Neuronal stem cell (in vitro differentiated cells): ENCODE data around the gene AIG1.
"Not testable (repeated sequence)": the region's sequence is repeated elsewhere in the genome, so short reads cannot be mapped to it uniquely, and the experiment has no call there.

Source experiments
- DNase-seq: peaks from one replicate; pipeline ENCODE4 v3.0.0-alpha.2; 2013; ENCODE audit warnings: low spot score
- H2AFZ ChIP-seq: one replicate; pipeline ENCODE4 v1.6.1; 2013; ENCODE audit warnings: mild to moderate bottlenecking, low read length, inconsistent platforms
- H2AK5ac ChIP-seq: 2 replicates; pipeline ENCODE4 v1.6.1; 2013; ENCODE audit warnings: low read depth, mild to moderate bottlenecking, inconsistent platforms, low read length, moderate library complexity, mixed read lengths
- H2BK120ac ChIP-seq: 2 replicates; pipeline ENCODE4 v1.6.1; 2013; ENCODE audit warnings: low read depth, mild to moderate bottlenecking, inconsistent platforms, low read length, moderate library complexity, mixed read lengths
- H2BK12ac ChIP-seq: one replicate; pipeline ENCODE4 v1.6.1; 2013; ENCODE audit warnings: low read length, inconsistent platforms
- H2BK15ac ChIP-seq: 2 replicates; pipeline ENCODE4 v1.6.1; 2013; ENCODE audit warnings: mild to moderate bottlenecking, low read length, inconsistent platforms, mixed read lengths
- H2BK5ac ChIP-seq: one replicate; pipeline ENCODE4 v1.6.1; 2013; ENCODE audit warnings: inconsistent platforms, mild to moderate bottlenecking, low read length, moderate library complexity
- H3K14ac ChIP-seq: one replicate; pipeline ENCODE4 v1.6.1; 2013; ENCODE audit warnings: low read length, inconsistent platforms
- H3K18ac ChIP-seq: 2 replicates; pipeline ENCODE4 v1.6.1; 2013; ENCODE audit warnings: low read length, inconsistent platforms
- H3K23ac ChIP-seq: 2 replicates; pipeline ENCODE4 v1.6.1; 2013; ENCODE audit warnings: low read depth, mild to moderate bottlenecking, mixed read lengths, low read length, inconsistent platforms; ENCODE audit not compliant: poor library complexity
- H3K27ac ChIP-seq: replicated peaks from 3 replicates; pipeline ENCODE4 v1.5.1; 2013; ENCODE audit warnings: low read length, inconsistent platforms
- H3K27me3 ChIP-seq, 3 experiments: 2 replicates each; pipeline ENCODE4 v1.6.1; 2013; ENCODE audit warnings: low read length in 3 of 3, mild to moderate bottlenecking in 2 of 3, inconsistent platforms in 1 of 3, low read depth in 1 of 3, mixed read lengths in 1 of 3, moderate library complexity in 1 of 3; ENCODE audit not compliant: control insufficient read depth in 3 of 3, insufficient read depth in 3 of 3
- H3K36me3 ChIP-seq, 2 donors: replicated peaks in 1 of 2; 2 replicates each; pipeline ENCODE4 v1.6.1; 2013; ENCODE audit warnings: low read length in 2 of 2; ENCODE audit not compliant: control insufficient read depth in 2 of 2, insufficient read depth in 2 of 2
- H3K4ac ChIP-seq: 2 replicates; pipeline ENCODE4 v1.6.1; 2013; ENCODE audit warnings: inconsistent platforms, mild to moderate bottlenecking, low read length, moderate library complexity
- H3K4me1 ChIP-seq, 2 donors: 1 replicate in 1 of 2; 2 replicates in 1 of 2; pipeline ENCODE4 v1.6.1; 2013; ENCODE audit warnings: low read length in 2 of 2, low read depth in 1 of 2; ENCODE audit not compliant: control insufficient read depth in 2 of 2, insufficient read depth in 1 of 2
- H3K4me2 ChIP-seq: one replicate; pipeline ENCODE4 v1.6.1; 2013; ENCODE audit warnings: mild to moderate bottlenecking, low read length, inconsistent platforms; ENCODE audit not compliant: insufficient read depth, poor library complexity, severe bottlenecking
- H3K4me3 ChIP-seq, 2 donors: 2 replicates each; pipeline ENCODE4 v1.5.1; 2013; ENCODE audit warnings: low read length in 2 of 2, mild to moderate bottlenecking in 2 of 2, inconsistent platforms in 1 of 2, moderate library complexity in 1 of 2
- H3K79me1 ChIP-seq: one replicate; pipeline ENCODE4 v1.6.1; 2013; ENCODE audit warnings: low read depth, mild to moderate bottlenecking, inconsistent platforms, low read length, moderate library complexity
- H3K9ac ChIP-seq: one replicate; pipeline ENCODE4 v1.6.1; 2013; ENCODE audit warnings: mild to moderate bottlenecking, low read depth, low read length, inconsistent platforms; ENCODE audit not compliant: poor library complexity
- H3K9me3 ChIP-seq, 2 donors: replicated peaks in 1 of 2; 2 replicates each; pipeline versions ENCODE3 to v1.6.1; 2013; ENCODE audit warnings: low read length in 2 of 2, mild to moderate bottlenecking in 2 of 2, inconsistent platforms in 1 of 2, low read depth in 1 of 2, mixed read lengths in 1 of 2, moderate library complexity in 1 of 2; ENCODE audit not compliant: control insufficient read depth in 2 of 2, insufficient read depth in 1 of 2
- H4K8ac ChIP-seq: one replicate; pipeline ENCODE4 v1.6.1; 2013; ENCODE audit warnings: low read depth, mild to moderate bottlenecking, inconsistent platforms, low read length, moderate library complexity
- H4K91ac ChIP-seq: one replicate; pipeline ENCODE4 v1.6.1; 2013; ENCODE audit warnings: low read length, low read depth, mild to moderate bottlenecking, inconsistent platforms; ENCODE audit not compliant: poor library complexity
- WGBS, 2 donors: extraction: QIAGEN DNeasy Blood & Tissue Kit; methylation state at CpG; one replicate each; pipeline ENCODE4 v1.1.7; 2013; ENCODE audit warnings: missing lambda C conversion rate in 2 of 2, mixed read lengths in 1 of 2; ENCODE audit not compliant: insufficient read length in 2 of 2, insufficient replicate concordance in 1 of 2; ENCODE audit errors: extremely low coverage in 2 of 2; 5-methylcytosine and 5-hydroxymethylcytosine counted together

Gene AIG1

DNA sequence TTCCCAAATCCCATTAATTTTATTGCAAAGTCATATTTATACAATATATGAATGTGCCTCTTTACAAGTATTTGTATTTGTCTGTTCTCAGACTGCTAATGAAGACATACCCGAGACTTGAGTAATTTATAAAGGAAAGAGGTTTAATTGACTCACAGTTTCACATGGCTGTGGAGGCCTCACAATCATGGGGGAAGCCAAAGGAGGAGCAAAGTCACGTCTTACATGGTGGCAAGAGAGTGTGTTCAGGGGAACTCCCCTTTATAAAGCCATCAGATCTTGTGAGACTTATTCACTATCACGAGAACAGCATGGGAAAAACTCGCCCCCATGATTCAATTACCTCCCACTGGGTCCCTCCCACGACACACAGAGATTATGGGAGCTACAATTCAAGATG is 79.2 kb downstream of the AIG1 start:
- not testable (repeated sequence) for H3K79me1 ChIP-seq, H3K4me2 ChIP-seq, H3K18ac ChIP-seq, H2AK5ac ChIP-seq, H2AFZ ChIP-seq, H2BK120ac ChIP-seq, H3K4me3 ChIP-seq, H3K14ac ChIP-seq, H3K27ac ChIP-seq, H3K36me3 ChIP-seq, DNase-seq, H4K91ac ChIP-seq, H3K4me1 ChIP-seq, H4K8ac ChIP-seq, H2BK5ac ChIP-seq, H3K9me3 ChIP-seq, H3K9ac ChIP-seq, H3K4ac ChIP-seq, H3K23ac ChIP-seq, H3K27me3 ChIP-seq, H2BK15ac ChIP-seq, H2BK12ac ChIP-seq
- no CpG with 5 or more reads among the region's 5 CpGs for WGBS, 2 donors

DNA sequence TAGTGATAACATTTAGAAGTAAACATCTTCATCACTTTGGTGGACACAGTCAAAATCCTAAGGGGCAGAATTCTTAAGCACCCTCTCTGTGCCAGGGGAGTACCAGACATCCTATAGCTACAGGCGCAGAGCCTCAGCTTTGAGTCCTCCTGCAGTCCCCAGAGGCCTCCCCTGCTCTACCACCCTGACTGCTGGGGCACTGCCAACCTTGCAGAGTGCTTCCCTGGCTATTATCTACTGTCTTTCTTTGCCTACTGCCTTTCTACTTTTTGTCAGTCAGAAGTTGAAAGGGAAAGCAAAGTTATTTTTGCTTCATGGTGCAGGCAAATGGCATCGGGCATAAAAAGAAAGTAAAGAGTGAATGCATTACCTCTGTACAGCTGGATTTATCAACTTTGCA is 80.1 kb downstream of the AIG1 start:
- no peak overlapping the region for H3K4me2 ChIP-seq
- no peak overlapping the region for H3K14ac ChIP-seq
- WGBS, 2 donors, result no CpG with 5 or more reads among the region's 2 CpGs
- no peak overlapping the region for H3K18ac ChIP-seq
- H3K4me3 ChIP-seq, result no peak overlapping the region
- H3K4me1 ChIP-seq, result no peaks in the 10 kb centered on the region
- H3K36me3 ChIP-seq, result no peaks in the 10 kb centered on the region
- no peak overlapping the region for H3K4ac ChIP-seq
- no peak overlapping the region for H4K91ac ChIP-seq
- no peaks in the 10 kb centered on the region for H3K9me3 ChIP-seq
- H2BK120ac ChIP-seq, result no peak overlapping the region
- no peaks in the 10 kb centered on the region for H3K79me1 ChIP-seq
- no peak overlapping the region for H2AFZ ChIP-seq
- DNase-seq, result no peak
- H2BK15ac ChIP-seq, result no peak overlapping the region
- no peak overlapping the region for H3K9ac ChIP-seq
- H3K27me3 ChIP-seq, result no peaks in the 10 kb centered on the region
- no peak overlapping the region for H2BK5ac ChIP-seq
- no peak overlapping the region for H2AK5ac ChIP-seq
- H3K23ac ChIP-seq, result no peak overlapping the region
- no peak overlapping the region for H3K27ac ChIP-seq
- H2BK12ac ChIP-seq, result no peak overlapping the region
- no peak overlapping the region for H4K8ac ChIP-seq

DNA sequence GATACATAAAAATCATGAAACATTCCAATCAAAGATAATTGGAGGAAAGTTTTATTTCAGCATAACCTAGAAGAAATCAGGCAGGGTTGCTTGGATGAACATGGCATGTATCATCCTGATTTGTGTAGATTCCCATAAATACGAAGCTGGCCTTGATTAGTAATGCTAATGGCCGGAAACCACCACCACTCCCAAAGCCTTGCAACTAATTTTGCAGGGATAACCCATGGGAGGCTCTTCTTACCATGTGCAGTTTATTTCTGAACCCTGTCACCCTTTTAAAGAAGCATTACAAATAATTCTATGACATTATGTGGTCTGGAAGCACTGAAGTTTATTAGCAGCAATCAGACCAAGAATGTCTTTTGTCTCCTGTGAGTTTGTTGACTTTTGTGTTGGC is 80.8 kb downstream of the AIG1 start:
- Histone ChIP-seq H2BK120ac (no peak overlapping the region), H3K27me3 (no peaks in the 10 kb centered on the region), H2BK5ac (no peak overlapping the region), H3K4me2 (no peak overlapping the region), H3K4me3 (no peak overlapping the region), H4K91ac (no peak overlapping the region), H3K36me3 (no peaks in the 10 kb centered on the region), H3K9ac (no peak overlapping the region), H3K4me1 (no peaks in the 10 kb centered on the region), H3K14ac (no peak overlapping the region), H3K79me1 (no peaks in the 10 kb centered on the region), H3K4ac (no peak overlapping the region), H3K18ac (no peak overlapping the region), H4K8ac (no peak overlapping the region), H2BK12ac (no peak overlapping the region), H2BK15ac (no peak overlapping the region), H2AFZ (no peak overlapping the region), H3K9me3 (no peaks in the 10 kb centered on the region), H2AK5ac (no peak overlapping the region), H3K27ac (no peak overlapping the region), H3K23ac (no peak overlapping the region)
- no CpG with 5 or more reads among the region's 2 CpGs for WGBS, 2 donors
- no peak for DNase-seq

DNA sequence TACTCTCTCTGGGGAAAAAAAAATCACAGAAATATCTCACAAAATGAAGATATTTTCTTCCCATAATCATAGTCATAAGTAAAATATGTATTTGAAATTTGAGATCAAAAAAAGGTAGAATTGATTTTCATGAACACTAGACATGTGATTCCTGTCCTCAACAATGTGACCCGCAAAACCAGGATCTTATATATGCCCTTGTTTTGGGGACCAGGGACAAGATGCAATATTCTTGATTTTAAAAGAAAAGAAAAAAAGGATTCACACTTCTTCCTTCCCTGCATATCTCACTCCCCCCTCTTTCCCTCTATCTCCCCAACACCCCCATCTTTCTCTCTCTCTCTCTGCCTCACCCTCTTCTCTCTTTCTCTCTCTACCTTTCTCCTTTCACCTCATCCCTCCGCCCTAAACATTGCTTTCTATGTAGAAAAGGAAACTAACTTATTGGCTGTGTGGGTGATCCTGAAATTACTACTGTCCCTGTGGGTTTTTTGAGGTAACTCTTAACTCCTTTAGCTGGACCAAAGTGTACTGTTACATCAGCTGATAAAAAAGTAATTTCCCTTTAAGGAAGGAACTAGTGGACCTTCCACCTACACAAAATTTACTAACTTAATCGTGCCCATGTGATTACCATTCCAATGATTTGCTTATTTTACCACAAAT is 85.6 kb downstream of the AIG1 start:
- no peak overlapping the region for H4K8ac ChIP-seq
- no peak overlapping the region for H3K18ac ChIP-seq
- 100% methylated on average over 1 of the region's 3 CpGs; no CpG with 5 or more reads in 1 of the 2 donors for WGBS, 2 donors
- no peaks in the 10 kb centered on the region for H3K9me3 ChIP-seq
- H3K23ac ChIP-seq, result no peak overlapping the region
- no peaks in the 10 kb centered on the region for H3K36me3 ChIP-seq
- H2BK5ac ChIP-seq, result no peak overlapping the region
- H3K4ac ChIP-seq, result no peak overlapping the region
- no peak overlapping the region for H2BK120ac ChIP-seq
- no peaks in the 10 kb centered on the region for H3K27me3 ChIP-seq
- no peak overlapping the region for H2AFZ ChIP-seq
- H2BK12ac ChIP-seq, result no peak overlapping the region
- no peak overlapping the region for H3K14ac ChIP-seq
- no peak overlapping the region for H3K4me3 ChIP-seq
- H2BK15ac ChIP-seq, result no peak overlapping the region
- H3K4me1 ChIP-seq, result peaks cover 0 to 3% of the 10 kb centered on the region in 2 donors
- H3K4me2 ChIP-seq, result no peak overlapping the region
- no peak overlapping the region for H2AK5ac ChIP-seq
- H3K9ac ChIP-seq, result no peak overlapping the region
- H3K27ac ChIP-seq, result no peak overlapping the region
- no peaks in the 10 kb centered on the region for H3K79me1 ChIP-seq
- no peak for DNase-seq
- H4K91ac ChIP-seq, result no peak overlapping the region
